ENCODE results near the gene RASGRP2.

Gene RASGRP2

DNA sequence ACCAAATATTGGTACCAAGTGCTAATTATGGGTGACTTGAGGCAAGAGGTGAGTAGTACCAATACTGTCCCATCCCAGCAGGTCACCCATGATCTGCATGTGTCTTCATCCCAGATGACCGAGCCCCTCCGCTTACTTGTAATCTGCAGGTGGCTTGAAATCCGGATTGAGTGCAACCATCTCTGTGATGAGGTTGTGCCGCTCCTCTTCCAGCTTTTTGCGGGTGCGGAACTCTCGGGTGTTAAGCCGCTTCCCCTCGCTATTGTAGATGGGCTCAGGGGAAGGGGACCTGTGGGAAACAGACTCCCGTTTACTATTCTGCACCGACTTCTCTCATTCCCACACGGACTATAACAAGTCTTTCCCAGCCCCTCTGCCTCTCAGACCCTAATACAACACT, 26.2 kb upstream of the RASGRP2 start:
- no peak for DNase-seq (ENCODE audit: low read depth)

DNA sequence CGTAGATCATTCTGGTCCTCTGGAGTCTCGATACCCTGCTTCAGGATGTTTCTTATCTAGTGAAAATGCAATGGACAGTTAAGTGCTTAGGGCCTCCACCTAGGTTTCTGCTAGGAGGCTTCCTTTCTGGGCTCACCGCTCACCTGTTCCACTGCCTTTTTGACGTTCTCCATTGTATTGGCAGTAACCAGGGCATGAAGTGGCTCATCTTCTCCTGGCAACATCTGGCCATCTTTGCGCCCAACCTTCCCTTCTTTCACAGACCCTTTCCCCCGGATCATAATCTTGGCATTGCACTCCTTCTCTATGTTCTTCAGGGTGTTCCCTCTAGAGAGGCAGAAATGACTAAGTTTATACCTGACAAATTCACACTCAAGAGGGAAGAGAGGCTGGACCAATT, 25.3 kb upstream of the RASGRP2 start:
- no peak for DNase-seq (ENCODE audit: low read depth)

DNA sequence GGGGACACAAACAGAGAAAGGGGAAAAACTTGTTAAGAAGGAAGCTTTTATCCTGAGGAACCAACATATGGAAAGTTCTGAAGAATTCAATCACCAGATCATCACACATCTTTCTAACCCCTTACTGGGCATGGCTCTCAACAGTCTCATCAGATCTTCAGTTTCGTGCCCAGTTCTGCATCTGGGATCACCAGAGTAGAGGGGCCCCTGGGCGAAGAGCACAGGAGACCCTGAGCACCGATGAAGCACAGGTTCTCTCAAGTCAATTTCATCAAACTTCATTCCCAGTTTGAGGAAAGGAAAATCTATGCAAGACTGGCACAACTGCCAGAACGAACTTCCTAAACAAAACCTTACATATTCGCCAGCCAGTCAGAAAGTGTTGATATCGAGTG, 24.4 kb upstream of the RASGRP2 start:
- no peak for DNase-seq (ENCODE audit: low read depth)

DNA sequence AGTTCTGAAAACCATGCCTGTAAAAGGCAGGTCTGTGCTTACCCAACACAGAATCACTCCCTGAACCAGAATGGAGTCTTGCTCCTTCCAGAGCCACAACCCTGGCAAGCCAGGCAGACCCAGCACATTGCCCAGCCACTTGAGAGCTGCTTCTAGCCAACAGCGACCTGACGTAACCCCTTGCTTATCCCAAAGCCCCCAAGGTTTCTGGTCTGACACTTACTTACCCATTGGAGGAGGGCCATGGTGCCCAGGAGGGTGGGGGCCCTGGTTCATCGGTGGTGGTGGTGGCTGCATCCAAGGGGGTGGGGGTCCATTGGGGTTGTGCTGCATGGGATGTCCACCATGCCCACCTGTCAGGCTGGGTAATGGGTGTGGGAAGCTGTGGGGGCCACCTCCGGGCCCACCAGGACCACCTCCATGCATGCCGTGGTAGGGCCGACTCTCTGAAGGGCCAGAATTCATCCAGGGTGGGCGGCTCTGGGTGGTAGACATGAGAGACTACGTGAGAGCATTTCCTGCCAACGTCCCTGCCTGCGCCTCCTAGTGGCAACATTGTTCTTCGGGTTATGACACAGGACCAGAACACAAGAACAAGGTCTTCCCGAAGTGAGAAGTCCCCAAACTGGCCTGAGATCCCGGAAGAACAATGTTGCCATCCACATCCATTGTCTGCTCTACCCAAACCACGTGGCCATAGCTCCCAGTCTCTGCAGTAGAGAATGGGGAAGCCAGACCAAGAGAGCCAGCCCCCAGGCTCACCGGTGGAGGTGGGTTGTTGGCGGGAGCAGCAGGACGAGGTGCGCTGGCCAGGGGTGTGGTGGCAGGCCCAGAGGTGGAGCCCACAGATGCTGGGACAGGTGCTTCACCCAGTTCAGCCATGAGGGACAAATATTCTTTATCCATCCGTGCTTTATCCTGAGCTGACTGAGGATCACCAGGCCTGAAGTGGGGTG, 23.7 kb upstream of the RASGRP2 start:
- peak; percentile 68 for DNase-seq (ENCODE audit: low read depth)

DNA sequence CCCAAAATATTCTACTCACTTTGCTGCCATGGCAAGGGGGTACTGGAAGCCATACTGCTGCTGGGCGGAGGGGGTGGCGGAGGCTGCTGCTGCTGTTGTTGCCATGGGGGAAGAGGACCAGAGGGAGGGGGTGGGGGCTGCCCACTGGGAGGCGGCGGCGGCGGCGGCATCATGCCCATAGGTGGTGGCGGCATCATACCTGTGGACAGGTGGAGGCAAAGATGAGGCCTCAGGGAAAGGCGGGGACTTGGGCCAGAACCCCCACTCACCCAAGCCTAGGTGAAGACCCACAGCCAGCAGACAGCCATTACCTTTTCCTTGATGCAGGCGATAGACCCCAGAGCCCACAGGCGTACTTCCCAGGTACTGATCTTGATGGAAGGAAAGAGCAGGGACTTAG, 22.9 kb upstream of the RASGRP2 start:
- DNase-seq (ENCODE audit: low read depth), result no peak

DNA sequence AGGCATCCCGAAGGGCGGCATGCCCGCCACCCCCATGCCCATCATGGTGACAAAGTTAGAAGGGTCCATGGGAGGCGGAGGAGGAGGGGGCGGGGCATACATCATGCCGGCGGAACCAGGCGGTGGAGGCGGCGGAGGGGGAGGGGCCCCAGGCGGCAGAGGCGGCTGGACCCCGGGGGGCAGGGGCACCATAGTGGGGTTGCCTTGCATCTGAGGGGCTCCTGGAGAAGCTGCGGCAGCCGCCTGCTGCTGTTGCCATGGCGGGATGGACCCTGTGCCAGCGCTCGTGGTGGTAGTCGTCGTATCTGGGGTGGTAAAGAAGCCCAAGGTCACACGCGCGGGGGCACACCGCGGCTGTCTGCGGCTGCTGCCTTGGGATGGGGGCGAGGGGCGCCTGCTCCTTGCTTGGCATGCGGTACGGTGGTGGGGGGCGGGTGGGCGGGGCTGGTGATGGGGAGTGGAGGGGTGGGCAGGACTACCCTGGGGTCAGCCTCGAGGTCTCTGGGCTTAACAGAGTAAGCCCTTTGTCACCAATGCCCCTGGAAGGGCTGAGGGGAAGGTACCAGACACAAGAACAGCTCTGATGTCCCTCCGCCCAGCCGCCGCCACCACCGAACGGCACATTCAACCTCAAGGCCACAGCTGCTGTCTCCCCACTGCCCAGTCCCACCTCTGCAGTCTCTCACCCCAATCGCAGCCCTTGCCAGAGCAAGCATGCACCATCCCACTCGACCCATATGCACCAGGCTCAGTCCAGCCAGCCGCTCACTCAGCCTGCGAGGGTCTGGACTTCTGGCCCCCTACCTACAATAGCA, 22.1 kb upstream of the RASGRP2 start:
- DNase-seq (ENCODE audit: low read depth), result no peak

DNA sequence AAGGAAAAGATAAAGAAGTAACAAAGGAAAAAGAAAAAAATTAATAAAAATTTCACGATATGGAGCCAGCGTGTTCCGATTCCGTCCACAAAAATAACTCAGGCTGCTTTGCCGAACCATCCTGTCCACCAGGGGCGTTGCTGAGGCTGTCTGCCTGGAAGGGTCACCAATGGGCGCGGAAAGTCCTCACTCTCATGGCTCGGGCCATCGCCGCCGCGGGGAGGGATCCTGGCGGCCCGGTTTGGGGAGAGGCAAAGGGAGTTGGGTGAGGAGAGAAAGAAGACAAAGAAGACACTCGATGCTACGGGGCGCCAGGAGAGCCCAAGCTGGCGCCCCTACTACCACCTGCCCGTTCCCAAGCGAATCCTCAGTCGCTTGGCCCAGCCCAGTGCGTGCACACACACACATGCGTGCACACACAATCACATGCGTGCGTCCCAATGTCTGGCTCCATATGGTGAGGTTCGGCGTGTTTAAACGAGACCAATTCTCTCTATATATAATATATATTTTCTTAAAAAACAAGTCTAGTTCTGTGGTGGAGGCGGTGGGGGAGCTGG, 21.4 kb upstream of the RASGRP2 start:
- DNase-seq (ENCODE audit: low read depth), result no peak

DNA sequence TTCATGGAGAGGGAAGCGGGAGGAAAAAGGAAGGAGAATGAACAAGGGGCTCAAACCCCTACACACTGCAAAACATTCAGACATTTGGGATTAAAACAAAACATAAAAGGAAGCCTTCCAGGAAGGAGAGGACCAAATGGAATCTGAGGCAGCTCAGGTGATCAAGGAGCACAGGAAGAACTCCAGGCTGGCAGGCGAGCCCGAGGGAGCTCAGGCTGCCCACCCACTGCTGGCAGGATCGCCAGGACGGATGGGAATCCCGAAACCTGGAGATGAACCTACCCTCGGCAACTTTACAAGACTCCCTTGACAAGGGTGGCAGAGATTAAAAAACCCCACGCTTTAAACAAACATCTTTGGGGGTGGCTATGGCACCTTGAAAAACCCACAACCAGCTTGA, 20.8 kb upstream of the RASGRP2 start:
- DNase-seq (ENCODE audit: low read depth), result no peak

DNA sequence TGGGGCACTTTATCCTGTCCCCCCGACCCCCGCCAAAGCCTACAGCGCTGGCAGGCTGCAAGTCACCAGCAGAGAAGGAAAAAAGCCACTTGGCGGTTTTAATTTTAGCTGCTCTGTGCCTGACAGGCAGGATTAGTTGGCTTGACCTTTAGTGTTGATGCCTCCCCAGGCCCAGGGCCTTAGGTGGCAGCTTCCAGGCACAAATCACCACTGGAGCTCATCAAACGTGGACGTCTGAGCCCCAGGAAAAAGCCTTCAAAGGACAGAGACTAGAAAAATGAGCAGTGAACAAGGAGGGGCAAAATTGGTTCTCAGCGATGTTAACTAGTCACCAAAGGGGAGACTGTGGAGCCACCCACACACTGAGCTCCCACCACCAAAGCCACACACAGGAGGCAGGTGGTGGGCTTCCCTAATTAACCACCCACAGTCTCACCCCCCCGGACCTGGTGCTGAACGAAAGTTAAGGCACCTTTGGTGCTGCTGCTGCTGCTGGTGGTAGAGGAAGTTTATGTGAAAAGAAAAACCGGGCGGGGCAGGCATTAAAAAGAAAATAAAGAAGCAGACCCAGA, 20.2 kb upstream of the RASGRP2 start:
- DNase-seq (ENCODE audit: low read depth), result no peak

DNA sequence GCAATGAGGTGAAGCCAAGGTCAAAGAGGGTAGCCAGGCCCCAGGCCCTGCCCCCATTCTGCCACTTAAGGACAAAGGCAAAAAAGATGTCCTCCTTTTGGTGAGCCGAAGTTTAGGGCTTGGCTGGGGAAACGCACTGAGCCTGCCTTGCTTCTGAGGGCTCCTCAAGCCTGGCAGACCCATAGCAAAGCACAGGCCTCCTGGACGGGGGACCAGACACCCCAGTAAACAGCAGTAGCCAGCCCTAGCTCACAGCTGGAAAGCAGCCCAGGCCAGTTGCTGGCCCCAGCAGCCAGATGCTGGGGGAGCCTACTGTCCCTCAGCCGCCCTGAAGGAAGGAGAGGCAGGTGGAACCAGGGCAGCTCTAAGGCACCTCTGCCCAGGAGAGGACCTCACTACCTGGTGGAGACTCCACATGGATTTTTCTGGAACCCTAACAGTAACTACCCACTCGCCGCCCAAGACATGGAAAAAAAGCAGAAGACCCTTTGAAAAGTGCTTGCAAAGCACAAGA, 19.6 kb upstream of the RASGRP2 start:
- no peak for DNase-seq (ENCODE audit: low read depth)

DNA sequence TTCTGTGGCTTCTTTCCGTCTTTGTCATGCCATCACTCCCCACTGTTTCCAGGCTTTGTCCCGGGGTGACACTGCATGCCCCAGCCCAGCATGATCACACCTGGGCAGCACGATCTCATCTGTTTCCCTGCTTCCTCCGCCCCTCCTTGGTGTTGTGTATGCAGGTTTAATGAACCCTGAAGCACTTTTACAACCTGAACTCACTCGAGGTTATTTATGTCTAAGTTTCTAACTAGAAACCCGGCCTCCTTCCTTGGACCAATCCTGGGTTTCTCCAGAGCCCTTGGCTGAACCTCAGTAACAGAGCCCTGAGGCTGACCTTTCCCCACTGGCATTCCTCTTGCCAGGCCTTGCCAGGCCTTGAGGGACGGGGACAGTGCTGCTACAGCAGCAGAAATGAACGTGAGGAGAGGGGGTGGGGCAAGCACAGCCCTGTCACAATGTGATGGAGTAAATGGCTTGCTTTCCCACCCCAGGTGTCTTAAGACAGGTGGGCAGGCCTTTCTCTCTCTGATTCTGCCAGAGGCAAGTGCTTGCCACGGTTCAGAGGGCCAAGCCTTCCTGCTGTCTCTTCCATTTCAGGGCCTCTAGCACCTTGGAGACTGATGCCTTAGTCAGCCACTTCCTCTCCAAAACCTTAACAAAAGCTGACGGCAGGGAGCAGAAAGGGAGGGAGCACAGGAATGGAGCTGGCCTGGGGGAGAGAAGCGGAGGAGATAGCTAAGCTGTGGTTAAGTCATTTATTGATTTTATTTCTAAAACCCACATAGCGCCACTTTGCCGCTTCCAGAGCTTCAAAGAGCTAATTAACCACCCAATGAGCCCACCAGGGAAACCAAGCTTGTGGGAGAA, 19.0 kb upstream of the RASGRP2 start:
- DNase-seq (ENCODE audit: low read depth), result peak; percentile 80

DNA sequence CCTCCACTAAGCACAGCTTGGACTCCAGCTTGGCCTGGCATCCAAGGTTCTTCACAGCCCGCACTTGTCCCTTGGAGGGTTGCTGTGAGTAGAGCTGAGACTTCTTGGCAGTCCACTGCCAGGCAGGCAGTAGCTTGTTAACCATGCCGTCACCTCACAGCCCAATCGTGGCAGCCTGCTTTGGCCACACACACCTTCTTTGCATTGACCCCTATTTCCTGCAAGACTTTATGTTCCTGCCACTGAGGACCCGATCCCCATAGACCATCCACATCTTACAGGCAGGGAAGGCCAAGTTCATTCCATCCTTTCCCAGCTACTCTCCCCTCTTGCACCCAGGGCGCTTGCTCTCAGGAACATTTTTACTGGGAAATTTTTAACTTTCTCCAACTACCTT, 18.3 kb upstream of the RASGRP2 start:
- DNase-seq (ENCODE audit: low read depth), result no peak

DNA sequence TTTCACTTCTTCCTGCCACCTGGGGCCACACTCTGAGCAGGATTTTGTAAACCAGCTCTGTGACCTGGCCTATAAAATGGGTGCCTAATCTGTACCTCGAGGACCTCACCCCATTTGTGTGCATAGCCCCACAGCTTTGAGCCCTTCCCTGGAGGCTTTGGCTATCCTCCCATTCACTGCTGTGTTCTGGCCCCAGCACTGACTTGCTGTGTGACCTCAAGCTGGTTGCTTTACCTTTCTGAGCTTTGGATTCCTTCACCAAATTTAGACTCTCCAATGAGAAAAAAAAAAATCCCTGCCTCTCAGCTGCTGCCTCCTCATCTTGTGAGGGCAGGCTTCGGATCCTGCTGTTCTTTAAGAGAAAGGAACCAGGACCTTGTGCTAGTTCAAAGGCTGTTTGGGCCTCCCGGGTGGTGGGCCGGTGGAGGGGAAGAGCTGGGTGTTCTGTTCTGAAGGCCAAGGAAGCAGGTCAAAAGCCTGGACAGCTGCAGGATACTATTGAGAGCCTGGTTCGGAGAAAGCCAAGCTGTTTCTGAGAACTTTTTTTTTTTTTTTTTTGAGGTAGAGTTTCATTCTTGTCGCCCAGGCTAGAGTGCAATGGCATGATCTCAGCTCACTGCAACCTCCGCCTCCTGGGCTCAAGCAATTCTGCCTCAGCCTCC, 16.9 kb upstream of the RASGRP2 start:
- DNase-seq (ENCODE audit: low read depth), result no peak

DNA sequence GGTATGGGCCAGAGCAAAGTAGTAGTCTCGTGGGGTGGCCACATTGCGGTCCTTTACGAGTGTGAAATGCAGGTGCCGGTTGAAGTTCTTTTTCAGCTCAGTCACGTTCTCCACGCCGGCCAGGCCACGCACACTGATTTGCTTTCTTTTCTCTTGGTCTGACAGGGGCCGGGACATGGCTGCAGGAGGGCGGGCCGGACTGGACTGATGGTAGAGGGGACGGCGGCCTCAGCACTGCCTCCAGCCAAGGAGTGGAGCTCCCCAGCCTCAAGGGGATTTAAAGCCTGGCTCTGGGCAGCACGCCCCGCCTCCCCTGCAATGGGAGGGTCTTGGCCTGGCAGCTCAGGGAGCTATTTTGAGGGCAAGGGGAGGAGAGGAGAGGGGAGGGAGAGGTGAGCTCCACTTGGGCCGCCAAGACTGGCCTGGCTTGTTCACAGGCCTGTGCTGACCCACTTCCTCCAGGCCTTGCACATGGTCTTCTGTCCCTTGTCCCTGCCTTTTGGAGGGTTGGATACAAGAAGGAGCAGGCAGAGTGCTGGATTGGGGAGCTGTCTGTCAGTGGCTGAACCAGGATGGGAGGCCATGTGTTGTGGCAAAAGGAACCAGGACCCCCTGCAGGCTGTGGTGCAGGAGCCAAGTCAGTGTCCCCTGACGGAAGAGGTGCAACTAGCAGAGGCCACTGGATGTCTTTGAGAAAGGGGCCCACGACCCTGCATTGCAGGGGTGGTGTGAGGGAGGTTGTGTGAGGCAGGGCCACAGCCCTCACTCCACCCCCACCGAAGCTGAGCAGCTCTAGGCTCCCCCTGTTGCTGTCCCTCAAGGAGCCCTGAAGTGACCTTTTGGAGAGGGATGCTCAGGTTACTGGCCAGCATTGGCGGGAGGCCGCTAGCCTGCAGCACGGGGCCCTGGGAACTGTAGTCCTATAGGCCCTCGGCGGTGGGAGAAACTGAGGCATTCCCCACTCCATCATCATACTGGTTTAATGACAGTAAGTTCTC, 16.1 kb upstream of the RASGRP2 start, which contains the start of gene PYGM:
Gene PYGM (minus strand): TSS at position 253 of the 998 bp plus-strand sequence. CDS start 76 bp downstream, at position 177.
- DNase-seq (ENCODE audit: low read depth), result no peak

DNA sequence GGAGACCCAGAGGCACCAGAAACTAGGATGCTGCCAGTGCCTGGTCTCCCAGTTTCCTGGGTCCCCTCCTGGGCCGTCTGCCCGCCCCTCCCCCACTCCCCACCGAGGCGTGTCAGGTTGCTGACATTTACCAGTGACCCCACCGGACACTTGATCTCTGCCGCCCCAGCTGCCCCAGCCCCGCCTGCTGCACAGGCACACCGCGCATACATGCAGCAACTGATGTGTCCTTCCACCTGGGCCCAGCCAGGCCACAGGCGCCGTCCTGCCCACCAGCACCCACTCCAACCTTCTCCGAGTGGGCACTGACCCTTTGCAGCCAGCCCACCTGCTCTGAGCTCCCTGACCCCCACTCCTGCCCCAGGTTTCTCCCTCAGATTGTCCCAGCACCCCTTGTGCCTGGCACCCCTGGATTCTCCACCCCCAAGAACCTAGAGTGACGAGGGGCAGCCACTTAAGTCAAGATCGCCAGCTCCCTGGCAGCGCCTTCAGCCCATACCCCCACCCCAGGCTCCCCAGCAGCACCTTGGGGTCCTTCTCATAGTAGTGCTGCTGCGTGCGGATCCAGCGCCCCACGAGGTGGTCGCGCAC, 15.3 kb upstream of the RASGRP2 start:
- no peak for DNase-seq (ENCODE audit: low read depth)

DNA sequence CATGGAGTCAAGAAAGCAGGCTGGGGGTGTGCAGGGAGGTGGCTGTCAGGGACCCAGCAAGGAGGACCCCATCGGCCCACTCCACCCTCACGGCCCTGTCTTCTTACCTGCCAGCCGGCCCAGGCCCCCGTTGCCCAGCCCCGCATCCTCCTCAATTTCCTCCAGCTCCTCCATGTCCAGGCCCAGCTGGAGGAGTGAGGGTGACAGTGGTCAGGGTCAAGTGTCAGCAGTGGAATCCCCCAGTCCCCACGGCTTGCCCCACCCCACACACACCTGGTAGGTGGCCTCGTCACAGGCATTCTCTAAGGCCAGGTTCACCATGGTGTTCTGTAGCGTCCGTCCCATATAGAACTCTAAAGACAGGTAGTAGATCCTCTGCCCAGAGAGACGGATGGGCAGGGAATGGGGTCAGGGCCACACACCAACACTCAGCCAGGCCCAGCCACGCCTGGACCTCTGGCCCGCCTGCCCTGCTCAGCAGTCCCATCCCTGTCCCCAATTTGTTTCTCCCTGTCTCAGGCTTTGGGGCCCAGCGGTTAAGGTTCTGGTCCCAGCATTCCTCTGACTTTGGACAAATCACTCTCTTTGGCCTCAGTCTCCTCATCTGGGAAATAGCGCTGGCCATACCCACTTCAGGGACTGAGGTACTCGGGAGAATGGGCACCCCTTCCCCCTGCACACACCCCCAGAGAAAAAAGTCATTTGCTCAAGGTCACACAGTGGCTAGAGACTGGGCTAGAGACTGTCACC, 14.6 kb upstream of the RASGRP2 start:
- no peak for DNase-seq (ENCODE audit: low read depth)

DNA sequence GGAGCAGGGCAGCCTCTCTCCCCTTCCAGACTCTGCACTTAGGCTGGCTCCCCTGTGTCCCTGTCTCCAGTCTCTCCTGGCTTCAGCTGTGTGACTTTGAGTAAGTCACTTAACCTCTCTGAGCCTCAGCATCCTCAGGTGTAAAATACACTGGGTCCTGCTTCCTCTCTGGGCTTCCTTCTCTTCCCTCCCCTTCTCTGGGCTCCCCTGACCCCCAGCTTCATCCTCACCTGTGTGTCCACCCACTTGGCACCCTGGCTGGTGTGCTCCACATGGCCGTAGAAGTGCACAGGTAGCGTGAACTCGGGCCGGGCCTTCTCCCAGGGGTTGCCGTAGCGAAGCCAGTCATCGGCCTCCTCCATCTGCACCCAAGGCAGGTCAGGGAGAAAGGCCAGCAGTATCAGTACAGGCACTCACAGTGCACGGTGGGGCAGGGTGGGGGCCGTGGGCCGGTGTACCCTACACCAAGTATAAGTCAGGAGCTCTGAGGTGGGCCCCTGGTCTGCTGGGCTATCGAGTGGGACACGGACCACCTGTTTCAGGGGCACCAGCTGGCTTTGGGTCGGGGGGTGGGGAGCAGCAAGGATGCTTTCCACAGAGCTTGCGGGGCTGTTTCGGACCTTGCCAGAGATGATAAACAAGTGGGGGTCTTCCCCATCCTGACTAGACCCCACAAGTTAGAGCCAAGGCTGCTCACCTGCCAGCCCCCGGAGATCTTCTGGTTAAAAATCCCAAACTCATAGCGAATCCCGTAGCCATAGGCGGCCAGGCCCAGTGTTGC, 13.8 kb upstream of the RASGRP2 start:
- DNase-seq (ENCODE audit: low read depth), result no peak

All from EH (cell line).